CD14-positive monocyte (primary cell): ENCODE results near the gene SCD5. TPM values are rescaled to one million over a fixed set of nuclear protein-coding genes. Genes with fewer than 3 reads are reported as not detected.

ENCODE experiments used
- DNase-seq, 3 donors: peaks; one replicate each; pipeline ENCODE4 v3.0.0-alpha.2; 2011 to 2022
- H2AFZ ChIP-seq: 2 replicates; pipeline ENCODE4 v1.6.0; 2012; ENCODE audit warnings: mild to moderate bottlenecking, low read depth, low read length, inconsistent platforms; ENCODE audit not compliant: insufficient read depth, poor library complexity, severe bottlenecking
- H3K27ac ChIP-seq, 2 donors: 1 replicate in 1 of 2; 2 replicates in 1 of 2; pipeline ENCODE4 v1.5.1; 2012 to 2013; ENCODE audit warnings: low read length in 2 of 2, control low read depth in 1 of 2, inconsistent platforms in 1 of 2, low read depth in 1 of 2, mild to moderate bottlenecking in 1 of 2
- H3K27me3 ChIP-seq, 2 donors: one replicate each; pipeline versions ENCODE4 v1.6.0 to v1.6.1; 2011 to 2013; ENCODE audit warnings: low read length in 2 of 2; ENCODE audit not compliant: control insufficient read depth in 2 of 2, insufficient read depth in 2 of 2
- H3K36me3 ChIP-seq, 2 donors: replicated peaks in 1 of 2; 1 replicate in 1 of 2; 2 replicates in 1 of 2; pipeline versions ENCODE4 v1.5.1 to v1.6.1; 2012 to 2013; ENCODE audit warnings: low read length in 2 of 2, control low read depth in 1 of 2, inconsistent platforms in 1 of 2, mild to moderate bottlenecking in 1 of 2; ENCODE audit not compliant: insufficient read depth in 2 of 2, control insufficient read depth in 1 of 2
- H3K4me1 ChIP-seq, 2 donors: 1 replicate in 1 of 2; 2 replicates in 1 of 2; pipeline versions ENCODE4 v1.5.1 to v1.6.1; 2012 to 2013; ENCODE audit warnings: low read length in 2 of 2, control low read depth in 1 of 2, inconsistent platforms in 1 of 2, mild to moderate bottlenecking in 1 of 2, moderate library complexity in 1 of 2; ENCODE audit not compliant: insufficient read depth in 2 of 2, control insufficient read depth in 1 of 2
- H3K4me2 ChIP-seq: replicated peaks from 2 replicates; pipeline ENCODE3; 2012; ENCODE audit warnings: low read length, moderate library complexity, mild to moderate bottlenecking; ENCODE audit not compliant: poor library complexity, severe bottlenecking; ENCODE audit errors: extremely low read depth
- H3K4me3 ChIP-seq, 3 experiments: fragments of 200-600 bp in 1 of 3; sonication (generic) in 1 of 3; replicated peaks in 1 of 3; 1 replicate in 2 of 3; 2 replicates in 1 of 3; pipeline ENCODE4 v1.5.1; 2011 to 2013; ENCODE audit warnings: low read length in 3 of 3, mild to moderate bottlenecking in 3 of 3, control low read depth in 2 of 3, low read depth in 2 of 3, inconsistent platforms in 1 of 3, moderate library complexity in 1 of 3
- H3K79me2 ChIP-seq: 2 replicates; pipeline ENCODE4 v1.6.0; 2012; ENCODE audit warnings: mild to moderate bottlenecking, control low read depth, inconsistent platforms, low read length, moderate library complexity; ENCODE audit not compliant: insufficient read depth
- H3K9ac ChIP-seq: 2 replicates; pipeline ENCODE4 v1.6.0; 2017; ENCODE audit warnings: low read length, mild to moderate bottlenecking; ENCODE audit not compliant: insufficient read depth, poor library complexity, severe bottlenecking
- H3K9me3 ChIP-seq, 2 donors: replicated peaks in 1 of 2; 1 replicate in 1 of 2; 2 replicates in 1 of 2; pipeline versions ENCODE4 v1.5.1 to v1.6.1; 2012 to 2013; ENCODE audit warnings: low read length in 2 of 2, control low read depth in 1 of 2; ENCODE audit not compliant: control insufficient read depth in 1 of 2, insufficient read depth in 1 of 2
- H4K20me1 ChIP-seq: 2 replicates; pipeline ENCODE4 v1.6.0; 2012; ENCODE audit warnings: mild to moderate bottlenecking, low read length, control low read depth, moderate library complexity; ENCODE audit not compliant: insufficient read depth
- H3K27ac Mint-ChIP-seq, 7 donors: one replicate each; pipeline ENCODE4 v1.8.0; 2020; ENCODE audit warnings: mild to moderate bottlenecking in 7 of 7, mixed read lengths in 7 of 7, moderate library complexity in 6 of 7, inconsistent platforms in 2 of 7
- H3K27me3 Mint-ChIP-seq, 3 donors: one replicate each; pipeline ENCODE4 v1.8.0; 2021 to 2022; ENCODE audit warnings: low read depth in 3 of 3, mild to moderate bottlenecking in 3 of 3, mixed read lengths in 3 of 3, moderate library complexity in 3 of 3, inconsistent platforms in 1 of 3
- H3K36me3 Mint-ChIP-seq, 2 donors: one replicate each; pipeline ENCODE4 v1.8.0; 2020; ENCODE audit warnings: mixed read lengths in 2 of 2, inconsistent platforms in 1 of 2, mild to moderate bottlenecking in 1 of 2
- H3K4me1 Mint-ChIP-seq: one replicate; pipeline ENCODE4 v1.8.0; 2020; ENCODE audit warnings: mild to moderate bottlenecking, mixed read lengths
- H3K4me3 Mint-ChIP-seq, 2 donors: one replicate each; pipeline ENCODE4 v1.8.0; 2020; ENCODE audit warnings: mild to moderate bottlenecking in 2 of 2, mixed read lengths in 2 of 2, moderate library complexity in 1 of 2
- H3K9me3 Mint-ChIP-seq, 7 donors: one replicate each; pipeline ENCODE4 v1.8.0; 2020 to 2022; ENCODE audit warnings: mixed read lengths in 7 of 7, mild to moderate bottlenecking in 6 of 7, moderate library complexity in 6 of 7, inconsistent platforms in 2 of 7
- CTCF ChIP-seq: fragments of 200-600 bp; IDR thresholded peaks from one replicate; pipeline ENCODE4 v1.8.0; 2022; ENCODE audit warnings: antibody characterized with exemption, mild to moderate bottlenecking
- WGBS: methylation state at CpG from one replicate; pipeline ENCODE4 v1.1.5; 2013; ENCODE audit warnings: missing lambda C conversion rate; ENCODE audit not compliant: insufficient coverage; 5-methylcytosine and 5-hydroxymethylcytosine counted together
- intact Hi-C, 2 donors: fragments of 100-400 bp; cut with micrococcal nuclease; formaldehyde crosslinking; loops; one replicate each; pipeline versions ENCODE4 v1.15.0 to v1.15.1; 2023
- polyA plus RNA-seq, 3 donors: library from polyadenylated mRNA; depleted of rRNA in 1 of 3; unstranded in 2 of 3; stranded (reverse) in 1 of 3; fragments of 300-500 nt in 2 of 3; fragments of >200 nt in 1 of 3; fragmentation: Illumina TruSeq in 2 of 3; gene quantifications; 1 replicate in 2 of 3; 2 replicates in 1 of 3; pipeline ENCODE4 v1.2.3, GENCODE V29; 2012 to 2021

Gene SCD5
- polyA plus RNA-seq, 3 donors: 0.28 to 1.3 (median 0.61) TPM

GRCh38 chr4:82698412-82698811, 100.2 kb downstream of the SCD5 start:
- H3K4me3 Mint-ChIP-seq: no peak overlapping the region
- no peak overlapping the region for H2AFZ ChIP-seq

GRCh38 chr4:82697561-82697960, 101.0 kb downstream of the SCD5 start:
- no peak overlapping the region for H3K27ac Mint-ChIP-seq
- no peak for TF ChIP-seq CTCF
- no peak overlapping the region for H3K4me3 Mint-ChIP-seq
- Histone ChIP-seq H3K27ac (no peak overlapping the region), H3K27me3 (no peaks in the 10 kb centered on the region), H3K9ac (no peak overlapping the region), H3K79me2 (no peaks in the 10 kb centered on the region), H3K4me1 (no peaks in the 10 kb centered on the region), H3K36me3 (no peaks in the 10 kb centered on the region), H3K4me3 (no peak overlapping the region), H2AFZ (no peak overlapping the region), H4K20me1 (no peaks in the 10 kb centered on the region), H3K9me3 (no peaks in the 10 kb centered on the region), H3K4me2 (no peak overlapping the region)
- 97% methylated on average over 5 of the region's 8 CpGs for WGBS
- H3K36me3 Mint-ChIP-seq: no peaks in the 10 kb centered on the region
- no peaks in the 10 kb centered on the region for H3K27me3 Mint-ChIP-seq
- peaks cover 0 to 2% (median 0%) of the 10 kb centered on the region in 7 donors for H3K9me3 Mint-ChIP-seq
- no peaks in the 10 kb centered on the region for H3K4me1 Mint-ChIP-seq
- intact Hi-C loops: no loop called here
- no peak for DNase-seq

More at GRCh38 chr4:82698412-82698811, 100.2 kb downstream of the SCD5 start:
- Histone ChIP-seq H3K4me2 (no peak overlapping the region), H3K4me3 (no peak overlapping the region), H3K79me2 (no peaks in the 10 kb centered on the region), H4K20me1 (no peaks in the 10 kb centered on the region), H3K4me1 (no peaks in the 10 kb centered on the region), H3K36me3 (no peaks in the 10 kb centered on the region), H3K9me3 (no peaks in the 10 kb centered on the region), H3K27ac (no peak overlapping the region), H3K27me3 (no peaks in the 10 kb centered on the region), H3K9ac (no peak overlapping the region)
- Mint-ChIP-seq H3K4me1 (no peaks in the 10 kb centered on the region), H3K36me3 (no peaks in the 10 kb centered on the region), H3K27ac (no peak overlapping the region), H3K9me3 (peaks cover 0 to 2% (median 0%) of the 10 kb centered on the region in 7 donors), H3K27me3 (no peaks in the 10 kb centered on the region)
- intact Hi-C loops: no loop called here
- no peak for DNase-seq
- 95% methylated on average over 2 of the region's 2 CpGs for WGBS
- TF ChIP-seq CTCF: no peak
